GM21825 (cell line): ENCODE data around the gene ELOA.

Source experiments
- ATAC-seq: cut with Tn5 transposase; IDR thresholded peaks from one replicate; pipeline ENCODE4 v1.9.1; 2021; ENCODE audit warnings: mild to moderate bottlenecking, moderate library complexity; ENCODE audit not compliant: unreplicated experiment

Gene ELOA, protein sequence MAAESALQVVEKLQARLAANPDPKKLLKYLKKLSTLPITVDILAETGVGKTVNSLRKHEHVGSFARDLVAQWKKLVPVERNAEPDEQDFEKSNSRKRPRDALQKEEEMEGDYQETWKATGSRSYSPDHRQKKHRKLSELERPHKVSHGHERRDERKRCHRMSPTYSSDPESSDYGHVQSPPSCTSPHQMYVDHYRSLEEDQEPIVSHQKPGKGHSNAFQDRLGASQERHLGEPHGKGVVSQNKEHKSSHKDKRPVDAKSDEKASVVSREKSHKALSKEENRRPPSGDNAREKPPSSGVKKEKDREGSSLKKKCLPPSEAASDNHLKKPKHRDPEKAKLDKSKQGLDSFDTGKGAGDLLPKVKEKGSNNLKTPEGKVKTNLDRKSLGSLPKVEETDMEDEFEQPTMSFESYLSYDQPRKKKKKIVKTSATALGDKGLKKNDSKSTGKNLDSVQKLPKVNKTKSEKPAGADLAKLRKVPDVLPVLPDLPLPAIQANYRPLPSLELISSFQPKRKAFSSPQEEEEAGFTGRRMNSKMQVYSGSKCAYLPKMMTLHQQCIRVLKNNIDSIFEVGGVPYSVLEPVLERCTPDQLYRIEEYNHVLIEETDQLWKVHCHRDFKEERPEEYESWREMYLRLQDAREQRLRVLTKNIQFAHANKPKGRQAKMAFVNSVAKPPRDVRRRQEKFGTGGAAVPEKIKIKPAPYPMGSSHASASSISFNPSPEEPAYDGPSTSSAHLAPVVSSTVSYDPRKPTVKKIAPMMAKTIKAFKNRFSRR

DNA sequence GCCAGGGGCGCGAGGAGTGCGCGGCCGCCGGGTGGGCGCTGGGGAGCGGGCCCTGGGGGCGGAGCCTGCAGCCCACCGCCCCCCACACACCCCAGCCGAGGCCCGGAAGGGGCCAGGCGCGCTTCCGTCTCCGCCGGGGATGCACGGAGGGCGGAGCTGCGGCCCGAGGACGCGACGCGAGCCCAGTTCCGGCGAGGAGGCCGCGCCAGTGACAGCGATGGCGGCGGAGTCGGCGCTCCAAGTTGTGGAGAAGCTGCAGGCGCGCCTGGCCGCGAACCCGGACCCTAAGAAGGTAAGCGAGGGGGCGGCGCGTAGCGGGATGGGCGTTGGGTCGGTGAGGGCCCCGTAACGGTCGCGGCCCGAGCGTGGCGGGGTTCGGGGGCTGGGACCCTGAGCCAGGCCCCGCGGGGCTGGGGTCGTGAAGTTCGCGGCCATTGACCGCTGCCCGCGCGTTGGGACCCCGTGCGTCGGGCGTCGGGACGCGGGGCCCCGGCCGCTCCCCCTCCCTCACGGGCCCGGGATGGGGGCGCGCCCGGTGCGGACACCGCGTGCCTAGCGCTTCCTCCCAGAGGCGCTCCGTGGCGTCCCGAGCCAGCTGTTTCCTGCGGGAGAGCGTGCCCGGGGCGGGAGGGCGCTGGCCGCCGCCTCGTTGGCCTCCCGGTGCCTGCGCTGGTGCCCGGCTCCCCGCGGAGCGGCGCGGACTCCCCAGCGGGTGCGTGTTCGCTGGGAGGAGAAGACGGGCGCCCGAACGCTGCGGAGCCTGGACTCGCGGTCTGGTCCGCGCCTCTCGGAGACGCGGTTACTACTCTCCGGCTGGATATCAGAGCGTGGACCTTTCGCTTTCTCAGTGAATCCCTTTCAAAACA lies at the start of gene ELOA:
TSS of gene ELOA (plus strand) at position 185 of the 866 bp plus-strand sequence. CDS start at position 218, 33 bp downstream.
- peak; percentile 77 for ATAC-seq

DNA sequence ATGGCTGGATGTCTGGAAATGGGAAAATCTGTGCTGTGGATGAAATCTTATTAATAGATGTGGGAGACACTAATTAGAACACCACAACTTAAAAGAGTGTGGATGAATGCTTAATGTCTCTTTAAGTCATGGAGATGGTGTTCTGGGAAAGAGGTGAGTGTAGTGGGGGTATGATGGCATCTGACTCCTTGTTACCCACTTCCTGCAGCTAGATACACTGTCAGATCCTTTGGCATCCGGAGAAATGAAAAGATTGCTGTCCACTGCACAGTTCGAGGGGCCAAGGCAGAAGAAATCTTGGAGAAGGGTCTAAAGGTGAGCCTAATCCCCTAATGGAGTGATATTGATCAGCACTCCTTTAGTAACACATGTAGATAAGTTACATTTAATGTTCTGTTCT lies 49.7 kb upstream of the ELOA start:
- ATAC-seq, result no peak

DNA sequence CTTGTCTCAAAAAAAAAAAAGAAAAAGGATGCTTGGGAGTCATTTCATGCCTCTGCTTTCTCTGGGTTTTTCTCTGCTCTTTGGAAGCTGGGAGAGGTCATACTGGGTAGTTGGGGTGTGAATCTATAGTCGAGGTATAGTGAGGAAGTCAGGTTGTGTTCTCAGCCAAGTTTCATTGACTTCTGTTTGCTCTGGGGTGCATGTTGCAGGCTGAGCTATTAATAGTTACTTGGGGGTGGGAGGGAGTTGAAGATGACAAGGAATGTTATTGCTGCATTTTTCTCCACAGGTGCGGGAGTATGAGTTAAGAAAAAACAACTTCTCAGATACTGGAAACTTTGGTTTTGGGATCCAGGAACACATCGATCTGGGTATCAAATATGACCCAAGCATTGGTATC lies 48.9 kb upstream of the ELOA start:
- ATAC-seq, result no peak

DNA sequence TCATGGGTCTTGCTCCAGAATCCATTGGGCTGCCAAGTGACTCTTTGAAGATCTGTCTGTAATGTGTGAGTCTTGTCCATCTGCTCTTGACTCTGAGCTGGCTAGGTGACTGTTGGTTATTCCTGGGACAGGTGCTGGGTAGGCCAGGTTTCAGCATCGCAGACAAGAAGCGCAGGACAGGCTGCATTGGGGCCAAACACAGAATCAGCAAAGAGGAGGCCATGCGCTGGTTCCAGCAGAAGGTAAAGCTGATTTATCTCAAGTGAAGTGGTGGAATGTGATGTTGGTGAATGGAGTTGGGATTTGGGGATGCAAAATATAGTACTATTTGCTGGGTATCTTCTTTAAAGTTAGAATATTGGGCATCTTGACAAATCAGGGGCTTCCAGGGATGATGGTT lies 47.6 kb upstream of the ELOA start:
- ATAC-seq, result no peak

DNA sequence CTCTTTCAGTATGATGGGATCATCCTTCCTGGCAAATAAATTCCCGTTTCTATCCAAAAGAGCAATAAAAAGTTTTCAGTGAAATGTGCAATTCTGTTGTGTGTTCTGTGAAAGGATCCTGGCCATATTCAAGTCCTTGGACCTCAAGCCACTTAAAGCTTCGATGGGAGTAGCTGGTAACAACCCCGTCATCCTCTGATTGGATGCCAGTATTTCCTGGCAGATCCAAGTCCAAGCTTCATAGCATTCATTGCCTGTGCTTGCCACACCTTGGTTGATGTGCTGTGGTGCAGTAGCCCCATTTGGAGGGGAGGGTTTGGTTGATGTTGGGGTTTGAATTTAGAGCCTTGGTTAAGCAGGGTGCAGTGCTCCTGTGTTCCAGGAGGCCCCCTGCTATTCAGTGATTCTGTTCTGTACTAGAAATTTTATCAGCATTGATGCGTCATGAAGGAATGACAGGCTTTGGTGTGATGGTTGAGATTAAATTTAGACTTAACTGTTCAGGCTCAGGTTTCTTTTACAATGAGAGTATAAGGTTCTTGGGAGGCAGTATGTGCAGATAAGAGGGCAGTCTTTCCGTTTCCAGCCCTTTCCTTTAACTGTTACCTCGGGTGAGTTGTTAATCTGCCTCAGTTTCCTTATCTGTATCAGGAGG lies 46.8 kb upstream of the ELOA start:
- ATAC-seq, result no peak

DNA sequence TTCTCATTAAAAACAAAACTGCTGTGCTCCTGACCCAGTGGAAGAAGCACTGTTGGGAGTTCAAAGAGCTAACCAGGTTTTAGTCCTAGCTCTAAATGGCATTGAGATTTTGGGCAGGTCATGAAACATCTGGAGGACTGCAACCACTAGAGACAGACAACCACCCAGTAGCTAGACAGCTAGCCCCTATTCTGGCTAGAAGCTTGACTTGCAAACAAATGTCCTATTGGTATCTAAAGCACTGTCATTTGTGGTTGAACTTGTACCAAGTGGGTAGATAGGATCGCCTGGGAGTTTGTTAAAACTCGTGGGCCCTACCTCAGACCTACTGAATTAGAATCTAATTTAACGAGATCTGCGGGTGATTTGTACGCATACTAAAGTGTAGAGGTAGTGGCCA lies 44.8 kb upstream of the ELOA start:
- no peak for ATAC-seq

DNA sequence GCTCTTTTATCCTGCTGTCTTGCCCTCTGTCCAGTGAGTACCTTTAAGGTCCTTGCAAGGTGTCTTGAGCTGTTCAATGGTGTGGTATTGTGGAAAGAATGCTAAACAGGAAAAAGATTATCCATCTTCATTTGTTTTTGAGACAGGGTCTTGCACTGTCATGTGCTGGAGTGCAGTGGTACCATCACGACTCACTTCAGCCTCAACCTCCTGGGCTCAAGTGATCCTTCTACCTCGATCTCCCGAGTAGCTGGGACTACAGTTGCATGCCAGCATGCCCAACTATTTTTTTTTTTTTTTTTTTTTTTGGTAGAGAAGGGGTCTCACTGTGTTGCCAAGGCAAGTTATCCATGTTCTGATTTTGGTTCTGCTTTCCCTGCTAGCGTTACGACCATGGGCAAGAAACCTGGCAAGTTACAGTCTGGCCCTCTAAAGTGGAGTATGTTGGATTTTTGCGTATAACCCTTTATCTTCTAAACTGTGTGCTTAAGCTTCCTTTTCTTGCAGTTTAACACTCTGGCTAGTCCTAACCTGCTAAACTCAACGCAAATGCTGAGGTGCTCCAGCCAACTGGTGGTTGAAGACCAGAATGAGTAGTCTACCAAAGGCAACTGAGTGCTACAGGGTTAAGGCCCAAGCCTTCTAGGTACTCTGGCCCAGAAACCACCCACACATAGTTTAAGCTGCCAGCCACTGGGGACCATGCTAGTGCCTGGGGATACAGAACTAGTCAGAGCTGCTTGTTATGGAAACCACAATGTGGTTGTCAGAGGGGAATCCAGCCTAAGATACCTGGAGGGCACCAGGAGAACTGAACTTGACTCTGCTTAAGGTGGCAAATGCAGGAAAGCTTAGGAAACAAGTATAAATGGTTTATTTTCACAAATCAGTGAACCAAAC lies 43.7 kb upstream of the ELOA start:
- ATAC-seq, result no peak

DNA sequence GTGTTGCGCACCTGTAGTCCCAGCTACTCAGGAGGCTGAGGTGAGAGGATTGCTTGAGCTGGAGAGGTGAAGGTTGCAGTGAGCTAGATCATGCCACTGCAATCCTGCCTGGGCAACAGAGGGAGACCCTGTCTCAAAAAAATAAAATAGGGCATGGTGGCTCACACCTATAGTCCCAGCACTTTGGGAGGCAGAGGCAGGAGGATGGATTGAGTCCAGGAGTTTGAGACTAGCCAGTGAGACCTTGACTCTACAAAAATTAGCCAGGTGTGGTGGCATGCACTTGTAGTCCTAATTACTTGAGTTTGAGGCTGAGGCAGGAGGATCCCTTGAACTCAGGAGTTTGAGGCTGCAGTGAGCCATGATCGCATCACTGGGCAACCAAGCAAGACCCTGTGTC lies 42.0 kb upstream of the ELOA start:
- no peak for ATAC-seq

DNA sequence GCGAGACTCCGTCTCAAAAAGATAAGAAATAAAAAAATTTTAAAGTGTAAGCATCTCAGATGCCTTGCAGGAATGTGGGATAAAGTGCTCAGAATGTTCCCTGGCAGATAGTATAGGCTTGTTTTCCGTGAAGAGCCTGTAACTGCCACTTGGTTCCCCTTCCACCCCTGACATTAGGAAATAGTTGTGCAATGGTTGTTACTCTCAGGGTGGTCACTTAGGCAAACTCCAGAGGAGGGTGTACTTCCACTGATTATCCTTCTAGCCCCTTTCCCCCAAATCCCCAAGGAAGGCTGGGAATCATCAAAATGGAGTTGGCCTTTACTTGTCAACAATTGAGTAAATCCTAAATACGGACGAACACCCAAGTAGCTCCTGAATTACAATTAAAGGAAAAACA lies 41.3 kb upstream of the ELOA start:
- ATAC-seq, result no peak

DNA sequence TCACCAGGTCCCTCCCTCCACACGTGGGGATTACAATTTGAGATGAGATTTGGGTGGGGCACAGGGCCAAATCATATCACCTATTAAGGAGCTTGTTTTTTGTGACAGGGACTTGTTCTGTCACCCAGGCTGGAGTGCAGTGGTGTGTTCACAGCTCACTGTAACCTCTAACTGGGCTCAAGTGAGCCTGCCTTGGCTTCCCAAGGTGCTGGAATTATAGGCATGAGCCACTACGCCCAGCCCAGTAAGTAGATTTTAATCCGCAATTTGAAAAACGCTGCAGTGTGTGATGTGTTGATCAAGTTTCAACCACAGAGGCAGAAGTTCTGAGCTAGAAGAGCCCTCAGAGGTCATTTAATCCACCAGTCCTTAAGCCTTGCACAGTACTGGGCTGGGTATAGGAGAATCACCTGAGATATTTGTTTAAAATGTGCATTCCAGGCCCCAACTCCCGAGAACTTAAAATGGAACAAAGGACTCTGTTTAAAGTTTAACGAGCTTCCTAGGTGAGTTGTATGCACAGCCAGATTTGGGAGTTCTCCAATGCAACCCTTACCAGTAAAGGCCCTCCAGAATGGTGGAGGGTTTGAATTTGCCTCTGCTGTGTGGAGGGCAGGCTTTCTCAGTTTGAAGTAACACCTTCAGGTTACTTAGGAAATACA lies 38.3 kb upstream of the ELOA start:
- no peak for ATAC-seq

DNA sequence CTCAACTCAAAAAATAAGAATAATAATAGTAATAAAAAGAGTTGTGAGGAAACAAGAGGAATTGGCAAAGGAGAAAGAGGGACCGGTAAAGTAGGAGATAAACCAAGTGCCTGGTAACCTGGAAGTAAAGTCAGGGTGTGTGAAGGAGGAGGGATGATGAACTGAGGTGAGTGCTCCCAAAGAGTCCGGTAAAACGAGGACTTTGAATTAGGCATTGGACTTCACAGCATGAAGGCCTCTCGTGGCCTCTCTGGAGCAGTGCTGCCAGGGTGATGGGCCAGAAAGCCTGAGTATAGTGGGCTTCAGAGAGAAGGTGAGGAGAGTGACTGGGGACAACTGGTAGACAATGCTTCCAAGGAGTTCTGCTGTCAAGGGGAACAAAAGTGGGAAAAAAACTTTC lies 34.0 kb upstream of the ELOA start:
- ATAC-seq, result no peak

DNA sequence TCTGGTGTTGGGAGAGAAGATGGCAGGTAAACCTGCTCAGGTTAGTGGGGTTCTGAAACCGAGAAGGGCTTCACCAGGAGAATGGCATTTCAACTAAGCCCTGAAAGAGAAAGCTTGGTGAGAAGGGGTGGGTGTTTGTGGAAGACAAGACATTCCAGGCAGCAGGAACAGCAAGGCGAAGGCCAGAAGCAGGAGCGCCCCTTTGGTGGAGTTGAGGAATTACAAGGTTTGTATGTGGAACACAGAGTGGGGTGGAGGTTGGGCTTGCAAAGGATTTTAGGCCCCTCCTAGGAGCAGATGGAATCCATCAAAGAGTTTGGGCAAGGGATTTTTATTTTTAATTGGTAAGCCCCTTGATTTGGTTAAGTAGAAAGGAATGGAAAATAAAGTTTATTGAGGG lies 24.8 kb upstream of the ELOA start:
- no peak for ATAC-seq

DNA sequence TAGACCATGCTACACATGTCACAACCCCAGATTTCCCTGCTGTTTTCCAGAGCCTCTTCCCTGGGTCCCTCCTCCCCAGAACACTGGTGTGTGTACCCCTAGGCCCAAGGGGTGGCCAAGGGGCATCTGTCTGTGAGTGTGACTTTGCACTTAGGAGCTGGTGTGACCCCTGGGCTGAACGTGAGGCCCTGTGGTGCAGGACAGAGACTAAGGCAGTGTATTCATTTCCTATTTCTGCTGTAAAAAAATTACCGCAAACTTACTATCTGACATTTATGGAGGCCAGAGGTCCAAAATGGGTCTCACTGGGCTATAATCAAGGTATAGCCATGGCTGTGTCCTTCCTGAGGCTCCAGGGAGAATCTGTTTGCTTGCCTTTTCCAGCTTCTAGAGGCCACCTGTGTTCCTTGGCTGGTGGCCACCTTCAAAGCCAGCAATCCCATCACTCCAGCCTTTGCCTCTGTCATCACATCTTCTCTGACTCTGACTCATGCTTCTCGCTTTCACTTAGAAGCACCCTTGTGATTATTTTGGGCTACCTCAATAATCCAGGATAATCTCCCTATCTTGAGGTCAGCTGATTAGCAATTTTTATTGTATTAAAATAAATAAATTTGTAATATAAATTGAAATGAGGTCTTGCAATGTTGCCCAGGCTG lies 24.0 kb upstream of the ELOA start:
- ATAC-seq, result no peak

DNA sequence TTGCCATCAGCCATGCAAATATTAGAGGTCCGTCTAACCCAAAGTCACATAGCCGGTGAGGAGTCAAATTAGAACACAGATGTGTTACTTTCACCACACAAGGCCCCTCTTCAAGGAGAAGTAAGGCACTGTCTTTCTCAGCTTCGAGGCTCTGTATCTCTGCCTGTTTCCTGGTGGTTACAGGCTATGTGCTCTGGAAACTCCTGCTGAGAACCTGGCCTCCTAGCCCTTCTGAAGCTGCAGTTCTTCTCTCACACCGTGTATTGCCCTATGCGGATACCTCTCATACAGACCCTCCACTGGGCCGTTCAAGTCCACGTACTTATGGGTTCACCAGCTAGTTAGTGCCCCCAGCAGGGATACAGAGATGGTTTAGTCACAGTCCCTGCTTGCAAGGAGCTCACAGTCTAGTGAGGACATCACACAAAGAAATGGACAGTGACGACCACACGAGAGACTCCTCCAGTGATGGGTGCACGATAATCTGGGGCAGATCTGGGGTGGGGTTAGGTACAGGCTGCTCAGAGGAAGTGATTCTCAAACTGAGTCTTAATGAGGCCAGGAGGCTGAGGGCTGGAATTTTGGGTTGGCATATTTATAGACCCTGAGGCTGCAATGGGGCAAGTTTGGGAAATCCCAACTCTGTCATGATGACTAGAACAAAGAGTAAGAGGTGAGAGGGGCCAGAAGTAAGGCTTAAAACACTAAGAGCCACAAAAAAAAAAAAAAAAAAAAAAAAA lies 22.8 kb upstream of the ELOA start:
- ATAC-seq, result peak; percentile 68

DNA sequence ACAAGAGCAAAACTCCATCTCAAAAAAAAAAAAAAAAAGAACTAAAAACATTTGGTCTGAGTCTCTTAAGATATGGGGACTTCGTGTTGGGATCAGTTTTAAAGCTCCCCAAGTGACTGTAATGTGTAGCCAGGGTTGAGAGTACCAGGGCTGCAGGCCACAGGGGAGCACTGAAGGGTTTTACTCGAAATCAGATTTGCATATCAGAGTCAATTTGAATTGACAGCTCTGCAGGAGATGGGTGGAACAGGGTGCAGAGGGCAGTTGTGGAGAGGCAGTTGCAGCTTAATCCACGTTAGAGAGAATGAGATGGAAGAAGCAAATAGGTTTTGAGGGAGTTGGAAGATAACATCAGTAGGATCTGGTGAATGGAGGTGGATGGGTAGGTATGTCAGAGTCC lies 20.6 kb upstream of the ELOA start:
- no peak for ATAC-seq

DNA sequence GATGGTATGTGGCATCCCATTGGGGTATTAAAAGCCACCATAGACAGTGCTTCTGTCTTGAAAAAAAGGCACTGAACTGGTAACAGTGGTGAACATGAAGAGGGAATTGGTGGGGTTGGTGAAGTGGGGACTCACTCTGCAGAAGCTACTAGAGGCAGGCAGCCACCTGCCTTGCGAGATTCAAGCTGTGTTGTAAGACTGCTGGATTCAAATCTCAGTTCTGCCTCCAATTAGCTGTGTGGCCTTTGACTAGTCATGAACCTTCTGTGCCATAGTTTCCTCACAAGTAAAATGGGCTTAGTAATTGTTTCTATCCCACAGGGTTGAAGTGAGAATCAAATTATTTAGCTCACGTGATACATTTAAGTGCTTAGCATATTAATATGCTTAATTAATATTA lies 16.6 kb upstream of the ELOA start:
- ATAC-seq, result no peak

DNA sequence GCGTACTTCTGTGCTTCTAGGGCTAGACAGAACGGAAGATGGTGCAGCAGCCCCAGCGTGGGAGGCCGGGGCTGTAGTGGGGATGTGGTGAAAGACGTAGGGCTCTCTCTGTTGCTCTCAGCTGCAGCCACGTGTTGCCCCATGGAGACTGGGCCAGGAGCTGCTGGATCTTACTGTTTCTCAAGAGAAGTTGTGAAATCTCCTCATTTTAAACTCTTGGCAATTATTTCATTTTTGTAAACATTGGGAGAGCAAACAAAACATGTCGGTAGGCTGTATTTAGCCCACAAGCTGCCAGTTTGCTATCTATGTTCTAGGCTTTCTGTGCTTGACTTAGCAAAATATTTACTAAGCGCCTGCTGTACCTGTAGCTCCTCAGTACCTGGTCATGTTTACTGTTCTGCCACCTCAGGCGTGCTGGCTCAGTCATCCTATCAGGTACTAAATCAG lies 15.9 kb upstream of the ELOA start:
- no peak for ATAC-seq
